SU-DHL-6 (cell line): ENCODE results near the gene TM4SF18.
"Not testable (repeated sequence)": the region's sequence is repeated elsewhere in the genome, so short reads cannot be mapped to it uniquely, and the experiment has no call there.

Experiments
- H2AFZ ChIP-seq: fragments of 200-600 bp; sonication (generic); 2 replicates; pipeline ENCODE4 v1.6.1; 2014; ENCODE audit warnings: low read depth, mild to moderate bottlenecking, moderate library complexity, mixed read lengths, antibody characterized with exemption, low read length; ENCODE audit not compliant: severe bottlenecking
- H3F3A ChIP-seq: fragments of 200-600 bp; shearing (Covaris generic); 2 replicates; pipeline ENCODE4 v1.6.0; 2016; ENCODE audit warnings: antibody characterized with exemption, mild to moderate bottlenecking; ENCODE audit not compliant: insufficient read depth
- H3K27ac ChIP-seq: fragments of 200-600 bp; sonication (generic); 2 replicates; pipeline ENCODE4 v1.5.1; 2016; ENCODE audit warnings: low read depth, mild to moderate bottlenecking, low read length, moderate library complexity, mixed read lengths
- H3K27me3 ChIP-seq: fragments of 200-600 bp; sonication (generic), shearing (Covaris generic); 2 replicates; pipeline ENCODE4 v1.6.0; 2014; ENCODE audit warnings: mild to moderate bottlenecking, low read length
- H3K36me3 ChIP-seq: fragments of 200-600 bp; sonication (generic); 2 replicates; pipeline ENCODE4 v1.6.1; 2014; ENCODE audit warnings: mild to moderate bottlenecking, low read length, mixed read lengths
- H3K4me2 ChIP-seq: fragments of 300-600, 200-600 bp; shearing (Covaris generic), sonication (generic); 2 replicates; pipeline ENCODE4 v1.6.0; 2014; ENCODE audit warnings: low read length, low read depth, mild to moderate bottlenecking; ENCODE audit not compliant: poor library complexity, severe bottlenecking
- H3K4me3 ChIP-seq: fragments of 200-600 bp; sonication (generic); 2 replicates; pipeline ENCODE4 v1.5.1; 2014; ENCODE audit warnings: antibody characterized with exemption, low read length, mild to moderate bottlenecking, mixed read lengths; ENCODE audit not compliant: insufficient read depth, poor library complexity, severe bottlenecking
- H3K79me2 ChIP-seq: fragments of 200-600 bp; sonication (generic); 2 replicates; pipeline ENCODE4 v1.6.1; 2014; ENCODE audit warnings: mild to moderate bottlenecking, low read length, moderate library complexity; ENCODE audit not compliant: insufficient read depth
- H3K9ac ChIP-seq: fragments of 200-600 bp; sonication (generic); 2 replicates; pipeline ENCODE4 v1.7.0; 2014; ENCODE audit warnings: mild to moderate bottlenecking, low read length
- H3K9me2 ChIP-seq: fragments of 200-600 bp; sonication (generic); replicated peaks from 2 replicates; pipeline ENCODE4 v1.6.1; 2014; ENCODE audit warnings: low read length; ENCODE audit not compliant: insufficient read depth
- H3K9me3 ChIP-seq: fragments of 200-600 bp; sonication (generic); 2 replicates; pipeline ENCODE4 v1.6.1; 2014; ENCODE audit warnings: low read length, mixed read lengths; ENCODE audit not compliant: insufficient read depth
- H4K20me1 ChIP-seq: fragments of 200-600 bp; sonication (generic); 2 replicates; pipeline ENCODE4 v1.6.1; 2014; ENCODE audit warnings: low read depth, mild to moderate bottlenecking, antibody characterized with exemption, low read length, moderate library complexity, mixed read lengths
- EZH2phosphoT487 ChIP-seq: fragments of 200-600 bp; sonication (generic), shearing (Covaris generic); conservative IDR thresholded peaks from 2 replicates; pipeline ENCODE4 v1.6.1; 2018; ENCODE audit warnings: mild to moderate bottlenecking, antibody characterized with exemption, low read length, moderate library complexity, mixed read lengths
- TF ChIP-seq, protein P1 (sequence below): fragments of 200-600 bp; sonication (generic); IDR thresholded peaks from one replicate; pipeline ENCODE4 v1.5.1; 2017; ENCODE audit warnings: antibody characterized with exemption, mild to moderate bottlenecking, low read length, moderate library complexity; ENCODE audit not compliant: insufficient read depth, poor library complexity, severe bottlenecking

TM4SF18 gene

DNA sequence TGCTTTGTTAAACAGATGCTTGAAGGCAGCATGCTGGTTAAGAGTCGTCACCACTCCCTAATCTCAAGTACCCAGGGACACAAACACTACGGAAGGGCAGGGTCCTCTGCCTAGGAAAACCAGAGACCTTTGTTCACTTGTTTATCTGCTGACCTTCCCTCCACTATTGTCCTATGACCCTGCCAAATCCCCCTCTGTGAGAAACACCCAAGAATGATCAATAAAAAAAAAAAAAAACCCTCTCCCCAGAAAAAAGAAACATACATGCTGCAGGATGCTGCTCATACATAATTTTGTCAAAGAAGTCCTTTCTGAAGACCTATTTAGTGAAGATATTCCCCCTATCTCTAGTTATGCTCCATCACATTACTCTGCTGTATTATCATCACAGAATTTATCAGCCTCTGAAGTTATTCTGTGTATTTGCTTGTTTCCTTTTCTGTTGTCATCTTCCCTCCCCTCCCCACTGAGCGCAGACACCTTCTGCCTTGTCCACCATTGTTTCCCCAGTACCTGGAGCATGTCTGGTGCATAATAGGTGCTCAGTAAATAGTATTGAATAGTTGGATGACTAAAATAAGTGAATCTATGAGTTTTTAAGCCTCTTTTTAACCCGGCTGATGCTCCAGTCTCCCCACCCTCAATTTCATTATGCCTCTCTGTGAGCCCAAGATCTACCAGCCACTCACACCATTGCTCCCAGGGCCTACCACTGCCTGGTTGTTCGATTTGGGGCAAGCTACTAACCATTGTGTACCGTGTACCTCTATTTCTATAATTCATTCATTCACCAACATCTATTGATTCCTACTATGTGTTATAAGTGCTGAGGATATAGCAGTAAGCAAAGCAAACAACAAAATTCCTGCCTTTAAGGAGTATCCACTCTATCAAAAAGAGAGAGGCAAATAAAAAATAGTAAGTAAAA is 48.0 kb upstream of the TM4SF18 start:
- H3K27ac ChIP-seq, result no peak overlapping the region
- no peak overlapping the region for H3K9ac ChIP-seq
- H3K36me3 ChIP-seq, result no peaks in the 10 kb centered on the region
- no peaks in the 10 kb centered on the region for H3K9me3 ChIP-seq
- H3F3A ChIP-seq, result no peaks in the 10 kb centered on the region
- no peaks in the 10 kb centered on the region for H3K9me2 ChIP-seq
- H3K27me3 ChIP-seq, result no peaks in the 10 kb centered on the region
- H2AFZ ChIP-seq, result no peak overlapping the region
- H3K4me3 ChIP-seq, result no peak overlapping the region
- no peaks in the 10 kb centered on the region for H3K79me2 ChIP-seq
- no peaks in the 10 kb centered on the region for H4K20me1 ChIP-seq
- no peak overlapping the region for H3K4me2 ChIP-seq
- TF ChIP-seq, protein P1, sequence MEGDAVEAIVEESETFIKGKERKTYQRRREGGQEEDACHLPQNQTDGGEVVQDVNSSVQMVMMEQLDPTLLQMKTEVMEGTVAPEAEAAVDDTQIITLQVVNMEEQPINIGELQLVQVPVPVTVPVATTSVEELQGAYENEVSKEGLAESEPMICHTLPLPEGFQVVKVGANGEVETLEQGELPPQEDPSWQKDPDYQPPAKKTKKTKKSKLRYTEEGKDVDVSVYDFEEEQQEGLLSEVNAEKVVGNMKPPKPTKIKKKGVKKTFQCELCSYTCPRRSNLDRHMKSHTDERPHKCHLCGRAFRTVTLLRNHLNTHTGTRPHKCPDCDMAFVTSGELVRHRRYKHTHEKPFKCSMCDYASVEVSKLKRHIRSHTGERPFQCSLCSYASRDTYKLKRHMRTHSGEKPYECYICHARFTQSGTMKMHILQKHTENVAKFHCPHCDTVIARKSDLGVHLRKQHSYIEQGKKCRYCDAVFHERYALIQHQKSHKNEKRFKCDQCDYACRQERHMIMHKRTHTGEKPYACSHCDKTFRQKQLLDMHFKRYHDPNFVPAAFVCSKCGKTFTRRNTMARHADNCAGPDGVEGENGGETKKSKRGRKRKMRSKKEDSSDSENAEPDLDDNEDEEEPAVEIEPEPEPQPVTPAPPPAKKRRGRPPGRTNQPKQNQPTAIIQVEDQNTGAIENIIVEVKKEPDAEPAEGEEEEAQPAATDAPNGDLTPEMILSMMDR, result no peak
- no peak for TF ChIP-seq EZH2phosphoT487

DNA sequence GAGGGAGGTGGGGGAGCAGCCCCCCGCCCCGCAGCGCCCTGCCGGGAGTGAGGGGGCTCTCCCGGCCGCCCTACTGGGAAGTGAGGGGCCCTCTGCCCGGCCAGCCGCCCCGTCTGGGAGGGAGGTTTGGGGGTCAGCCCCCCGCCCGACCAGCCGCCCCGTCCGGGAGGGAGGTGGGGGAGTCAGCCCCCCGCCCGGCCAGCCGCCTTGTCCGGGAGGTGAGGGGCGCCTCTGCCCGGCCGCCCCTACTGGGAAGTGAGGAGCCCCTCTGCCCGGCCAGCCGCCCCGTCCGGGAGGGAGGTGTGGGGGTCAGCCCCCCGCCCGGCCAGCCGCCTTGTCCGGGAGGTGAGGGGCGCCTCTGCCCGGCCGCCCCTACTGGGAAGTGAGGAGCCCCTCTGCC is 46.8 kb upstream of the TM4SF18 start:
- H3K4me2 ChIP-seq, H3K27ac ChIP-seq, H3K36me3 ChIP-seq, H3K9me2 ChIP-seq, H3K27me3 ChIP-seq, H3K4me3 ChIP-seq, H4K20me1 ChIP-seq, H2AFZ ChIP-seq, H3F3A ChIP-seq, H3K79me2 ChIP-seq, H3K9ac ChIP-seq, H3K9me3 ChIP-seq: not testable (repeated sequence)

DNA sequence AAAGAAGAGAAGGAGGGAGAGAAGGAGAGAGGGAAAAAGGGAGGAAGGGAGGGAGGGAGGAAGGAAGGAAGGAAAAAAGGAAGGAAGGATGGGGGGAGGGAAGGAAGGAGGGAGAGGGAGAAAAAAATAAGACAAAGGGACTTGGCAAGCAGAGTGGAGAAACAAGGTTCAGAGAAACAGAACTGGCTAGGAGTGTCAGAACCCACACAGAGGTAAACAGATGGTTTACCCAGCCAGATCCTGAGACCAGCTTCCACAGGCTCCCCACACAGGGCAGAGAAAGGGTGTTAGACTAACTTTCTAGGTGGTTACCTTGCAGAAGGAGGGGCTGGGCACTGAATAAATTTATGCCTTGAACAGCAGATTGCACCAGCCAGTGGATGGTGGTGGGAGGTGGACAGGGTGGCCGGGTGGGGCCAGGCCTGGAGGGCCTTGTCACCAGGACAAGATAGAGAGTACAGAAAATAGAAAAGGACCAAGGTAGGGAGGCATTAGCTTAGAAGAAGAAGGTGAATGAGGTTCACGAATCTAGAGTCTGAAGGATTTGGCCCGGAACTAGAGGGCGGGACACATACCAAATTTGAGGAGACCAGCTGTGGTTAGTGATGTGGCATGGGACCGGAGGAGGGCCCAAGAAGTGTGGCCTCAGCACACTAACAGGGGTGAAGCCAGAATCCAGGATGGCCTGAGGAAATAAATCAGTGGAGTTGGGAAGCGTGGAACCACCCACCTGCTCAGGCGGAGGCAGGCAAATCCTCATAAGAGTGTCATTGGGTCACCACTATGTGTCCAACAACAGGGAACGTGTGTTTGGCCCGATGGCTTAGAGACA is 45.3 kb upstream of the TM4SF18 start:
- no peaks in the 10 kb centered on the region for H3K79me2 ChIP-seq
- no peaks in the 10 kb centered on the region for H3F3A ChIP-seq
- H4K20me1 ChIP-seq, result no peaks in the 10 kb centered on the region
- no peaks in the 10 kb centered on the region for H3K9me2 ChIP-seq
- H2AFZ ChIP-seq, result no peak overlapping the region
- H3K9me3 ChIP-seq, result no peaks in the 10 kb centered on the region
- no peak overlapping the region for H3K4me3 ChIP-seq
- H3K27ac ChIP-seq, result no peak overlapping the region
- TF ChIP-seq, protein P1, result no peak
- TF ChIP-seq EZH2phosphoT487, result no peak
- no peaks in the 10 kb centered on the region for H3K36me3 ChIP-seq
- H3K9ac ChIP-seq, result no peak overlapping the region
- no peak overlapping the region for H3K4me2 ChIP-seq
- no peaks in the 10 kb centered on the region for H3K27me3 ChIP-seq
